ENCODE data around the gene CHRDL2. TPM values are rescaled to one million over a fixed set of nuclear protein-coding genes. Genes with fewer than 3 reads are reported as not detected.

CHRDL2 gene
- total RNA-seq, 1 donor from 2014 or later: 1.4 TPM

DNA sequence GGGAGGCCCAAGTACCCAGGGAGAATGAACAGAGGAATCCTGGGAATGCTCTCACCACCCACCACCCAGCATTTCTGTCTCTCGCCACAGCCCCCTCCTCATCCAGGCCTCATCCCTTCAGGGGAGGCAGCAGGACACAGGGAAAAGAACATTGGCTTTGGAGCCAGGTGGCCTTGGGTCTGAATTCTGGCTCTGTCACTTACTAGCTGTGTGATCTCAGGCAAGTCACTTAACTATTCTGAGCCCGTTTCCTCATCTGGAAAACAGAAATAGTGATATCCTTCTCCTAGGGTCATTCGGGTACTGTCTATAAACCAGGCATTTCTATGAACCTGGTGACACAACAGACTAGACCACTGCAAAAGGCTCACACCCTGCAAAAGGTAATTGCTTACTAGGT, 22.1 kb downstream of the CHRDL2 start:
- Mint-ChIP-seq H3K9me3 (no peaks in the 10 kb centered on the region), H3K36me3 (no peaks in the 10 kb centered on the region), H3K27ac (no peak overlapping the region), H3K4me3 (no peak overlapping the region), H3K27me3 (peaks cover 6% of the 10 kb centered on the region), H3K4me1 (ENCODE audit: unreplicated experiment) (peaks cover 26% of the 10 kb centered on the region)
- DNase-seq (ENCODE audit: extremely low spot score, unreplicated experiment): no peak
- TF ChIP-seq, protein P1, sequence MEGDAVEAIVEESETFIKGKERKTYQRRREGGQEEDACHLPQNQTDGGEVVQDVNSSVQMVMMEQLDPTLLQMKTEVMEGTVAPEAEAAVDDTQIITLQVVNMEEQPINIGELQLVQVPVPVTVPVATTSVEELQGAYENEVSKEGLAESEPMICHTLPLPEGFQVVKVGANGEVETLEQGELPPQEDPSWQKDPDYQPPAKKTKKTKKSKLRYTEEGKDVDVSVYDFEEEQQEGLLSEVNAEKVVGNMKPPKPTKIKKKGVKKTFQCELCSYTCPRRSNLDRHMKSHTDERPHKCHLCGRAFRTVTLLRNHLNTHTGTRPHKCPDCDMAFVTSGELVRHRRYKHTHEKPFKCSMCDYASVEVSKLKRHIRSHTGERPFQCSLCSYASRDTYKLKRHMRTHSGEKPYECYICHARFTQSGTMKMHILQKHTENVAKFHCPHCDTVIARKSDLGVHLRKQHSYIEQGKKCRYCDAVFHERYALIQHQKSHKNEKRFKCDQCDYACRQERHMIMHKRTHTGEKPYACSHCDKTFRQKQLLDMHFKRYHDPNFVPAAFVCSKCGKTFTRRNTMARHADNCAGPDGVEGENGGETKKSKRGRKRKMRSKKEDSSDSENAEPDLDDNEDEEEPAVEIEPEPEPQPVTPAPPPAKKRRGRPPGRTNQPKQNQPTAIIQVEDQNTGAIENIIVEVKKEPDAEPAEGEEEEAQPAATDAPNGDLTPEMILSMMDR (conservative IDR thresholded peaks at IDR 0.05): no peak

GRCh38 chr11:74707602-74708510, 23.4 kb downstream of the CHRDL2 start:
- TF ChIP-seq, protein P1 (conservative IDR thresholded peaks at IDR 0.05): no peak
- Mint-ChIP-seq H3K9me3 (no peaks in the 10 kb centered on the region), H3K4me3 (no peak overlapping the region), H3K27me3 (peaks cover 9% of the 10 kb centered on the region), H3K27ac (no peak overlapping the region), H3K36me3 (no peaks in the 10 kb centered on the region), H3K4me1 (ENCODE audit: unreplicated experiment) (peaks cover 26% of the 10 kb centered on the region)
- DNase-seq (ENCODE audit: extremely low spot score, unreplicated experiment): no peak

DNA sequence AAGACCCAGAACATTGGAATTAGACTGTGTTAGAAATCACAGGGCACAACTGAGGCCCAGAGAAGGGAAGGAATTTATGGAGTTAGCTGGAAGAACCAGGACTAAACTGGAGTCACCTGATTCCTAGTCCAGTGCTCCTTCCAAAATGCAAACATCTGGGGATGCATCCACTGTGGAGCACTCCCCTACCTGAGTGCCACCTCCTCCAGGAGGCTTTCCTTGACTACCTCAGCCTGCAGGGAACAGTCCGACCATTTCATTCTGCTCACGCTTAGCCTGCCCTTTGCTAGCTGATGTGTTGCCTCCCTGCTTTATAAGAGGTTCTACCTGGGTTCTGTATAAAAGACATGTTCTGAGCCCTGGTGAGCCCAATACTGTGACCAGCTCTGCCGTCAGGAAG, 24.0 kb downstream of the CHRDL2 start:
- Mint-ChIP-seq H3K36me3 (no peaks in the 10 kb centered on the region), H3K4me1 (ENCODE audit: unreplicated experiment) (peaks cover 26% of the 10 kb centered on the region), H3K27ac (no peak overlapping the region), H3K4me3 (no peak overlapping the region), H3K27me3 (peaks cover 8% of the 10 kb centered on the region), H3K9me3 (no peaks in the 10 kb centered on the region)
- TF ChIP-seq, protein P1 (conservative IDR thresholded peaks at IDR 0.05): no peak
- DNase-seq (ENCODE audit: extremely low spot score, unreplicated experiment): no peak

DNA sequence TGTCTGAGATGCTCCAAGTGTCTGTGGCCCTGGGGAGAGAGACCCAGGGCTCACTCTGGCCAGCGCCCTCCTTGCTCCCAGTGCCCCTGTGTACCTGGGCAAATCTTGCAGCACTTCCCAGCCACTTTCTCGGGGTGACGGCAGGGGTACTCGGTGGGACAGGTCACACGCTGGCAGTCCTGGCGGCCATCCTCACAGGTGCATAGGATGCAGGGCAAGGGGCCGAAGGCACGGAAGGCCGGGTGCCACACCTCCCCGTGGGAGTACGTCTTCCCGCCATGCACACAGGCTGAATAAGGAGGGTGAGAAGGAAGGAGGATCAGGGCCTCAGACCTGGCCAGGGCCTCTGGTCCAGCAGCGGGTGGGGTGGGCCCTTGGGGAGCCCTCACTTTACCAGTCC, 28.0 kb downstream of the CHRDL2 start:
- Mint-ChIP-seq H3K4me1 (ENCODE audit: unreplicated experiment) (peaks cover 11% of the 10 kb centered on the region), H3K27ac (no peak overlapping the region), H3K36me3 (no peaks in the 10 kb centered on the region), H3K4me3 (no peak overlapping the region), H3K9me3 (no peaks in the 10 kb centered on the region), H3K27me3 (peaks cover 9% of the 10 kb centered on the region)
- TF ChIP-seq, protein P1 (conservative IDR thresholded peaks at IDR 0.05): no peak
- DNase-seq (ENCODE audit: extremely low spot score, unreplicated experiment): no peak

DNA sequence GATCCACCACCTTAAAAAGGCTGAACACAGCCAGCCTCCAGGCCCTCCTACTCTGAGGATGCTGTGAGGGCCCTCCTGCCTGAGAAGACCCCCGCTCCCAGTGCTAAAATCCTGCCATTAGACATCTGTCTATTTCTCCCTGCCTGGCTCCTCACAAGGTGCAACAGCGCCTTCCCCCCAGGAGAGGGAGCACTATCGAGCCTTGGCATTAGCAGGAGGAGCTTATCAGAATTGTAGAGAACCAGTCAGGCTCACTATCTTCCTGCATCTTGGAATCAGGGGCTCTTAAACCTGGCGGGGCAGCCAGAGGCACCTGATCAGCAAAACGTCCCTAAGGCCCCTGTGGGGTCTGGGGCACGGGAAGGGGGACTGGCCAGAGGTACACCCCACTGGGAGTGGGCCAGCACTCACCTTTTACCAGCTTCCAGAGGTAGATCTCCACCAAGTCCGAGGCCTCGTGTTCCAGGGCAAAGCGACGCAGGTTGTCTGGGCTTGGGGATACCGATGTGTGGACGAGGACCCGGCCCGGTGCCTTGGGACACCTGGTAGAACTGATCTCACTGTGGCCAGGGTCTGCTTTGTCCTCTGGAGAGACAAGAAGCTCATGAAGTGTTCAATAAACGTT, 28.7 kb downstream of the CHRDL2 start:
- H3K27ac Mint-ChIP-seq: peak overlapping the region; percentile 43
- H3K36me3 Mint-ChIP-seq: no peaks in the 10 kb centered on the region
- no peak overlapping the region for H3K4me3 Mint-ChIP-seq
- TF ChIP-seq, protein P1 (conservative IDR thresholded peaks at IDR 0.05): peak; percentile 92
- H3K4me1 Mint-ChIP-seq (ENCODE audit: unreplicated experiment): peaks cover 5% of the 10 kb centered on the region
- H3K27me3 Mint-ChIP-seq: peaks cover 11% of the 10 kb centered on the region
- H3K9me3 Mint-ChIP-seq: no peaks in the 10 kb centered on the region
- no peak for DNase-seq (ENCODE audit: extremely low spot score, unreplicated experiment)

Data from type B pancreatic cell (in vitro differentiated cells).